SK-N-SH (cell line): Measurements from ENCODE around the gene ZSCAN25. TPM values are rescaled to one million over a fixed set of nuclear protein-coding genes. Genes with fewer than 3 reads are reported as not detected.
A peak's percentile ranks its signal among the peaks of the same experiment; 100 is the strongest.
"Not testable (repeated sequence)": the region's sequence is repeated elsewhere in the genome, so short reads cannot be mapped to it uniquely, and the experiment has no call there.

Source experiments
- CTCF ChIA-PET: fragments of 300-600, 350-600 bp; formaldehyde crosslinking; extraction: SDS; loops from one replicate; lab custom pipeline; 2021; lab: Yijun Ruan, JAX
- POLR2A ChIA-PET: fragments of 350-600 bp; sonication (Branson Sonifier 250); formaldehyde crosslinking; extraction: SDS; loops from one replicate; lab custom pipeline; 2020; ENCODE audit warnings: antibody characterized with exemption, inconsistent platforms; lab: Yijun Ruan, JAX
- DNase-seq: peaks from one replicate; pipeline ENCODE4 v3.0.0; 2012
- H2AFZ ChIP-seq: fragments of 200-600 bp; sonication (generic); 2 replicates; pipeline ENCODE4 v1.8.1; 2016; ENCODE audit warnings: antibody characterized with exemption, mild to moderate bottlenecking, low read depth
- H3F3A ChIP-seq: fragments of 200-600 bp; sonication (generic); replicated peaks from 2 replicates; pipeline ENCODE3; 2016; ENCODE audit warnings: antibody characterized with exemption, mild to moderate bottlenecking; ENCODE audit not compliant: insufficient read depth
- H3K27ac ChIP-seq, 2 experiments: fragments of 200-500 bp in 1 of 2; fragments of 200-600 bp in 1 of 2; sonication (Bioruptor generic) in 1 of 2; sonication (generic), shearing (Covaris generic) in 1 of 2; 2 replicates each; pipeline versions ENCODE4 v1.5.1 to v1.6.1; 2014 to 2016; ENCODE audit warnings: low read depth in 2 of 2, inconsistent platforms in 1 of 2, low read length in 1 of 2, mild to moderate bottlenecking in 1 of 2, mixed read lengths in 1 of 2
- H3K27me3 ChIP-seq: fragments of 200-600 bp; sonication (generic), shearing (Covaris generic); 2 replicates; pipeline ENCODE4 v1.6.1; 2016; ENCODE audit warnings: mixed run types; ENCODE audit not compliant: insufficient read depth
- H3K36me3 ChIP-seq, 2 experiments: fragments of 200-500 bp in 1 of 2; fragments of 200-600 bp in 1 of 2; sonication (Bioruptor generic) in 1 of 2; sonication (generic) in 1 of 2; replicated peaks in 1 of 2; 2 replicates each; pipeline versions ENCODE3 to v1.5.1; 2014 to 2016; ENCODE audit warnings: low read length in 1 of 2, mild to moderate bottlenecking in 1 of 2; ENCODE audit not compliant: insufficient read depth in 2 of 2, control insufficient read depth in 1 of 2
- H3K4me1 ChIP-seq, 2 experiments: fragments of 200-500 bp in 1 of 2; fragments of 200-600 bp in 1 of 2; sonication (Bioruptor generic) in 1 of 2; sonication (generic), shearing (Covaris generic) in 1 of 2; 2 replicates each; pipeline versions ENCODE4 v1.5.1 to v1.6.1; 2014 to 2016; ENCODE audit warnings: low read depth in 1 of 2, low read length in 1 of 2, mixed run types in 1 of 2; ENCODE audit not compliant: insufficient read depth in 2 of 2, control insufficient read depth in 1 of 2
- H3K4me2 ChIP-seq: fragments of 200-600 bp; sonication (generic), shearing (Covaris generic); 2 replicates; pipeline ENCODE4 v1.6.1; 2017; ENCODE audit warnings: mixed run types
- H3K4me3 ChIP-seq, 2 experiments: fragments of 200-500 bp in 1 of 2; fragments of 200-600 bp in 1 of 2; sonication (Bioruptor generic) in 1 of 2; sonication (generic), shearing (Covaris generic) in 1 of 2; 2 replicates each; pipeline versions ENCODE4 v1.5.1 to v1.8.1; 2014 to 2016; ENCODE audit warnings: low read depth in 2 of 2, inconsistent platforms in 1 of 2, low read length in 1 of 2, mild to moderate bottlenecking in 1 of 2, mixed read lengths in 1 of 2, moderate library complexity in 1 of 2
- H3K79me2 ChIP-seq: fragments of 200-600 bp; sonication (generic); 2 replicates; pipeline ENCODE4 v1.8.1; 2017; ENCODE audit warnings: mild to moderate bottlenecking; ENCODE audit not compliant: insufficient read depth
- H3K9ac ChIP-seq: fragments of 200-600 bp; sonication (generic); 2 replicates; pipeline ENCODE4 v1.6.1; 2017; ENCODE audit warnings: mixed run types
- H3K9me2 ChIP-seq: fragments of 200-600 bp; sonication (generic); 2 replicates; pipeline ENCODE4 v1.6.1; 2017; ENCODE audit warnings: mixed run types
- H3K9me3 ChIP-seq: fragments of 200-600 bp; sonication (generic); 2 replicates; pipeline ENCODE4 v1.6.1; 2017; ENCODE audit warnings: mixed run types, mild to moderate bottlenecking, moderate library complexity
- H4K20me1 ChIP-seq: fragments of 200-600 bp; sonication (generic); 2 replicates; pipeline ENCODE4 v1.6.1; 2017; ENCODE audit warnings: mild to moderate bottlenecking, mixed run types; ENCODE audit not compliant: insufficient read depth
- FOSL2 ChIP-seq: IDR thresholded peaks from 2 replicates; pipeline ENCODE4 v1.4.0; 2012; ENCODE audit warnings: low read depth, mild to moderate bottlenecking, moderate library complexity, borderline replicate concordance
- JUND ChIP-seq: IDR thresholded peaks from 2 replicates; pipeline ENCODE4 v1.4.0; 2012
- MEF2A ChIP-seq: IDR thresholded peaks from 2 replicates; pipeline ENCODE4 v1.4.0; 2012; ENCODE audit warnings: low read depth, borderline replicate concordance
- POLR2AphosphoS5 ChIP-seq: IDR thresholded peaks from 2 replicates; pipeline ENCODE4 v1.6.1; 2012; ENCODE audit warnings: low read depth, low read length
- RAD21 ChIP-seq: IDR thresholded peaks from 2 replicates; pipeline ENCODE4 v1.6.1; 2012; ENCODE audit warnings: mild to moderate bottlenecking, low read length
- SIN3A ChIP-seq: IDR thresholded peaks from 2 replicates; pipeline ENCODE4 v1.6.1; 2012; ENCODE audit warnings: low read depth, mild to moderate bottlenecking, low read length, moderate library complexity, borderline replicate concordance
- SMC3 ChIP-seq: IDR thresholded peaks from 2 replicates; pipeline ENCODE4 v1.6.1; 2012; ENCODE audit warnings: low read depth, low read length, improper control_type of control experiment
- TAF1 ChIP-seq: IDR thresholded peaks from 2 replicates; pipeline ENCODE4 v1.6.1; 2012; ENCODE audit warnings: low read depth, mild to moderate bottlenecking, low read length, moderate library complexity, borderline replicate concordance
- TCF12 ChIP-seq: IDR thresholded peaks from 2 replicates; pipeline ENCODE4 v1.4.0; 2012
- WGBS: methylation state at CpG from one replicate; pipeline ENCODE4 v1.1.6; 2017; ENCODE audit warnings: low lambda C conversion rate; 5-methylcytosine and 5-hydroxymethylcytosine counted together
- polyA plus RNA-seq, 3 experiments: library from polyadenylated mRNA; depleted of rRNA; stranded (reverse); fragments of >200 nt; gene quantifications; 2 replicates each; pipeline ENCODE4 v1.2.3, GENCODE V29; 2012
- TF ChIP-seq, protein P1 (sequence below): fragments of 200-600 bp; sonication (generic); IDR thresholded peaks from 2 replicates; pipeline ENCODE4 v1.6.1; 2017; ENCODE audit warnings: antibody characterized with exemption, mild to moderate bottlenecking, moderate library complexity

Gene ZSCAN25
- polyA plus RNA-seq, 1 of the 3 experiments (the other 2 are of a cell fraction): 14.9 TPM

DNA sequence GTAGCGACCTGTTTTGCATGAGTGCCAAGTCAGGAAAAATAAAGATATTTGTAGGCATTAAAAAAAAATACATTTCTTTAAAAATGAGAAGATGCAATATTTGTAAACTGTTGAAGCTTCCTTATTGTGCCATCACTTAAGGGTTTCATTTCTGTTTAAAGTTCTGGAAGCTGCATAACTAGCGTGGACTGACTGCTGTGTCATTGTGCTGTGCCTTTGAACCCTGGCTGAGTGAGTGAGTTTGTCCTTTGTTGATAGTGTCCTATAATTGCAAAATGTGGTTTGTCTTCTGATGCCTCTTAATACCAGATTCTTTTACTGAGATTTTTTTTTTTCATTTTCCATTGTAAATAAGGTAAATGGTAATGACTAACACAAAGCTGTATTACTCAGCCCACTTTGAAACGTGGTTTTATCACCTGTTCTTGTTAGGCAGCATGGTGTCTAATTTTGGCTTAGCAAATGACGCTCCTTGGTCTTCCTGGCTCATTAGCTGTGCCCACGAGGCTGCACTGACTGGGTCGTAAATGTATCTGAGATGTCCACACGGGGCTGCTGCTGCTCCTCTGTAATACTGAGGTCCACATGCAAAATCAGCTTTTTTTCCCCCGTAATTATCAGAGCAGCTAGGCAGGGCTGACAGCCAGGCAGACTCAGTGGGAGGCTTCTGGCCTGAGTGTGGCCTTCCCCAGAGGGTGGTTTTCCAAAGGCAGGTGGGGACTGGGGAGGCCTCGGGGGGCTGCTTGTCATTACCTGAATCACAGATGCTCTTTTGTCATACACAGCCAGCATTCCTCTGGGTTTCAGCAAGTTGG is 14.8 kb downstream of the ZSCAN25 start:
- no peak overlapping the region for H3K27ac ChIP-seq
- no peak overlapping the region for H3K4me3 ChIP-seq
- H2AFZ ChIP-seq: no peak overlapping the region
- CTCF ChIA-PET: interaction anchor here (0.5 to 2.1 kb wide), 3 partner anchors 15 to 48 kb away, joined by 3 to 5 read pairs (median 3); partner anchors contain the start of genes CYP3A5 and ZSCAN25
- no peaks in the 10 kb centered on the region for H4K20me1 ChIP-seq
- H3K9me3 ChIP-seq: no peaks in the 10 kb centered on the region
- no peak overlapping the region for H3K9ac ChIP-seq
- peaks cover 12% of the 10 kb centered on the region for H3F3A ChIP-seq
- no peaks in the 10 kb centered on the region for H3K9me2 ChIP-seq
- H3K27me3 ChIP-seq: no peaks in the 10 kb centered on the region
- peaks cover 5% of the 10 kb centered on the region; the same call in 1 of the 2 replicates for H3K79me2 ChIP-seq
- WGBS: 75% methylated on average over 9 of the region's 9 CpGs
- H3K36me3 ChIP-seq: peaks cover 45 to 61% of the 10 kb centered on the region in 2 experiments
- no peak for TF ChIP-seq TAF1
- TF ChIP-seq FOSL2: no peak
- TF ChIP-seq POLR2AphosphoS5: no peak
- TF ChIP-seq MEF2A: no peak
- TF ChIP-seq RAD21: peak; percentile 24
- TF ChIP-seq, protein P1, sequence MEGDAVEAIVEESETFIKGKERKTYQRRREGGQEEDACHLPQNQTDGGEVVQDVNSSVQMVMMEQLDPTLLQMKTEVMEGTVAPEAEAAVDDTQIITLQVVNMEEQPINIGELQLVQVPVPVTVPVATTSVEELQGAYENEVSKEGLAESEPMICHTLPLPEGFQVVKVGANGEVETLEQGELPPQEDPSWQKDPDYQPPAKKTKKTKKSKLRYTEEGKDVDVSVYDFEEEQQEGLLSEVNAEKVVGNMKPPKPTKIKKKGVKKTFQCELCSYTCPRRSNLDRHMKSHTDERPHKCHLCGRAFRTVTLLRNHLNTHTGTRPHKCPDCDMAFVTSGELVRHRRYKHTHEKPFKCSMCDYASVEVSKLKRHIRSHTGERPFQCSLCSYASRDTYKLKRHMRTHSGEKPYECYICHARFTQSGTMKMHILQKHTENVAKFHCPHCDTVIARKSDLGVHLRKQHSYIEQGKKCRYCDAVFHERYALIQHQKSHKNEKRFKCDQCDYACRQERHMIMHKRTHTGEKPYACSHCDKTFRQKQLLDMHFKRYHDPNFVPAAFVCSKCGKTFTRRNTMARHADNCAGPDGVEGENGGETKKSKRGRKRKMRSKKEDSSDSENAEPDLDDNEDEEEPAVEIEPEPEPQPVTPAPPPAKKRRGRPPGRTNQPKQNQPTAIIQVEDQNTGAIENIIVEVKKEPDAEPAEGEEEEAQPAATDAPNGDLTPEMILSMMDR: peak; percentile 28; the same call in 1 of the 2 replicates
- no peak for TF ChIP-seq SMC3
- H3K4me2 ChIP-seq: no peak overlapping the region
- POLR2A ChIA-PET: interaction anchor here (3.4 kb wide), 1 partner anchor 15 kb away, joined by 13 read pairs; the partner anchor contains the start of gene ZSCAN25
- DNase-seq: no peak
- H3K4me1 ChIP-seq: no peaks in the 10 kb centered on the region

DNA sequence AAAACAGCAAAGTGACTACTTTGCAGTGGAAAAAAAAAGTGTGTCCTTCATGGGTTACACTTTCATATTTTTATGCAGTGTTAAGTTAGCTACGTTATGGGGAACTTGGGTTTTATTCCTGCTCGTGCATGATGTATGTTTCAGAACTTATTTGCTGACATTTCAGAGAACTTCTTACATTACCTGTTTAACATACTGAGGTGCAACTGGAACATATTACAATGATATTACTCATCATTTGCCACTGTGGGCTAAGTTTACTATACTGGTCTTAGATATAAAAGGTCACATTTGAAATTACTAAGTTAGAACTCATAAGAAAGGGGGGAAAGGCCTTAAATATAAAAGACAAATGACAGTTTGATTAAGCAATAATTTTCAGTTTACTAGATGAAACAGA is 20.7 kb downstream of the ZSCAN25 start:
- H3K4me3 ChIP-seq, CTCF ChIA-PET, H3K36me3 ChIP-seq, H3K27me3 ChIP-seq, H3K27ac ChIP-seq, H3K9me2 ChIP-seq, H3K79me2 ChIP-seq, H4K20me1 ChIP-seq, DNase-seq, H3F3A ChIP-seq, H3K9me3 ChIP-seq, H3K4me2 ChIP-seq, H3K4me1 ChIP-seq, H3K9ac ChIP-seq, H2AFZ ChIP-seq, POLR2A ChIA-PET: not testable (repeated sequence)
- WGBS: 90% methylated on average over 2 of the region's 2 CpGs

DNA sequence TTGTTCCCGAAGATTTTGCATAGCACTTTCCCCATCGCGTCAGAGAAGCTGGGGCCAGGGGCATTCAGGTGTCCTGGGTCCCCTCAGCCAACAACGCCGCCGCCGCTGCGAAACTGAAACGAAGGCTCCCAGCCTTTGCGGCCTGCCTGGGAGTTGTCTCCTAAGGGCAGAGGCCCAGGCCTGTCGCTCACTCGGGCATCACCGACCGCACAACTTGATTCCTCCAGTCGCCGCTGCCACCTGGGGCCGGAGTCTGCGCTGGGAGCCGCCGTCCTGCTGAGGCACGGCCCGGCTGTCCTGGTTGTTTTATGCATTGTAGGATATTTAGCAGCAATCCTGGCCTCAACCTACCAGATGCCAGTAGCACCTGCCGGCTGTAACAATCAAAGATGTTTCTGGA is 22.0 kb downstream of the ZSCAN25 start:
- H3K9ac ChIP-seq: no peak overlapping the region
- H3K27ac ChIP-seq: no peak overlapping the region
- no peak for DNase-seq
- H4K20me1 ChIP-seq: no peaks in the 10 kb centered on the region
- H3K9me2 ChIP-seq: no peaks in the 10 kb centered on the region
- CTCF ChIA-PET: no interaction called here
- H3K36me3 ChIP-seq: peaks cover 0 to under 1% of the 10 kb centered on the region in 2 experiments
- H3F3A ChIP-seq: no peaks in the 10 kb centered on the region
- H2AFZ ChIP-seq: no peak overlapping the region
- 94% methylated on average over 23 of the region's 23 CpGs for WGBS
- no peaks in the 10 kb centered on the region for H3K4me1 ChIP-seq
- POLR2A ChIA-PET: no interaction called here
- H3K27me3 ChIP-seq: no peaks in the 10 kb centered on the region
- no peaks in the 10 kb centered on the region for H3K79me2 ChIP-seq
- no peak for TF ChIP-seq JUND
- no peak for TF ChIP-seq TCF12
- TF ChIP-seq SIN3A: no peak
- no peak for TF ChIP-seq MEF2A
- no peak overlapping the region for H3K4me2 ChIP-seq
- H3K9me3 ChIP-seq: no peaks in the 10 kb centered on the region
- no peak overlapping the region for H3K4me3 ChIP-seq
